Smooth muscle cell of the coronary artery (primary cell): ENCODE data around the gene IGSF11. TPM values are rescaled to one million over a fixed set of nuclear protein-coding genes. Genes with fewer than 3 reads are reported as not detected.

Experiments used
- total RNA-seq: library from RNA; depleted of rRNA; stranded (reverse); fragments of >200 nt; gene quantifications from 2 replicates; pipeline ENCODE4 v1.2.3, GENCODE V29; 2014; ENCODE audit warnings: low replicate concordance

IGSF11 gene, protein sequence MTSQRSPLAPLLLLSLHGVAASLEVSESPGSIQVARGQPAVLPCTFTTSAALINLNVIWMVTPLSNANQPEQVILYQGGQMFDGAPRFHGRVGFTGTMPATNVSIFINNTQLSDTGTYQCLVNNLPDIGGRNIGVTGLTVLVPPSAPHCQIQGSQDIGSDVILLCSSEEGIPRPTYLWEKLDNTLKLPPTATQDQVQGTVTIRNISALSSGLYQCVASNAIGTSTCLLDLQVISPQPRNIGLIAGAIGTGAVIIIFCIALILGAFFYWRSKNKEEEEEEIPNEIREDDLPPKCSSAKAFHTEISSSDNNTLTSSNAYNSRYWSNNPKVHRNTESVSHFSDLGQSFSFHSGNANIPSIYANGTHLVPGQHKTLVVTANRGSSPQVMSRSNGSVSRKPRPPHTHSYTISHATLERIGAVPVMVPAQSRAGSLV
- total RNA-seq, result 0.08 and 0.12 TPM in 2 replicates

DNA sequence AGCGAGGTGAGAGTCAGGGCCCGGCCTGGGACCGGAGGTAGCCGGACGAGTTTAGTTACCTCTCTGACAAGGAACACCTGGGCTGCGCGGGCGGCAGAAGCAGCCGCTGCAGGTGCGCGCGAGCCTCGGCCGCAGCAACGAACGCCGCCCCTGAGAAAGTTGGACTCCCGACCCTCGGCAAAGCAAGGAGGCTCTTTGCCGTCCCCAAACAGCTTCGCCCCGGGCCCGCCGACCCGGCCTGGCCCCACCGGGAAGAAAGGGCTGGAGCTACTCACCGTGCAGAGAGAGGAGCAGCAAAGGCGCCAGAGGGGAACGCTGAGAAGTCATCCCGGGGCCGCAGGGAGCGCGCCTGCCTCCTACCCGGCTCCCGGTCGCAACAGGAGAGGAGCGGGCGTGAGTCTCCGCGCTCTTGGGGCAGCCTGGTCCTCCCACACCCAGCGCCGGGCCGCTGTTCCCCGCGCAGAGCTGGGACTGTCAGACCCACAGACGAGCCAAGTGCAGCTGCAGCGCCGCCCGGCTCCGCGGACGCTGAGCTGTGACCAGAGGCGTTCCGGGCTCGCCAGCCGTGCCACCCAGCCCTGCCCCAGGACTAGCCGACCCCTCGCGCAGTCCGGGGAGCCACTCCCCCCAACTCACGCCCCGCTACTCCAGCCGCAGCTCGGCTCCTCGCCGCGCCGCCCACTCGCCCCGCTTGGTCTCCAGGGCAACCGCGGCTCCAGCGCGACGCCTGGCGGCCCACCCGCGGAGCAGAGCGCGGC, at the start of gene IGSF11:
IGSF11 (minus strand) TSS at position 591 of the 758 bp plus-strand sequence; CDS start at position 327, 264 bp downstream.

Other genes starting within 250 kb of the IGSF11 start
- not detected in 2 replicates for gene TEX55, start 111.3 kb upstream of the IGSF11 start, total RNA-seq
- gene UPK1B, start 138.8 kb upstream of the IGSF11 start, total RNA-seq, result not detected in 2 replicates
- 28.0 and 55.3 TPM in 2 replicates for gene B4GALT4, start 206.0 kb upstream of the IGSF11 start, total RNA-seq